NCI-H146 (cell line): ENCODE results near the gene TSPAN11.
A peak's percentile ranks its signal among the peaks of the same experiment; 100 is the strongest.

Experiments
- DNase-seq: peaks from one replicate; lab custom pipeline; 2025; lab: John Stamatoyannopoulos, UW

Gene TSPAN11

GRCh38 chr12:30959778-30960177 lies 33.2 kb downstream of the TSPAN11 start:
- no peak for DNase-seq

DNA sequence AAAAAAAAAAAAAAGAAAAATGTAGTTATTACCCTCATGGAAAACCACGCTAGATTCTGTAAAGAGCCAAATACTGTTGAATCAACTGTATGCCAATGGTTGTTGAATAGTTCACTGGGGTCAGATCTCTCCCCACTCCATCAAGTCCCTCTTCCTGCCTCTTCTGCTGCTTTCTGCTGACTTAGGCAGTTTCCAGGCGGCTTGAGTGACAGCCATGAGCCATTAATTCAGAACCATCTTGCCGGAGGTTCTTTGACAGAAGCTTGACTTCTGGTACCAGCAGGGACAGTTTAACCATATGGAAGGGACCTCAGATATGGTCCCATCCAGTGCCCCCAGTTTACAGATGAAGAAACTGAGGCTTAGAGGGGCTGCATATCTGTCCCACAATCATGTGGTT lies 34.5 kb downstream of the TSPAN11 start:
- DNase-seq, result no peak

- peak; percentile 39 for DNase-seq
Measured at GRCh38 chr12:30962047-30962446, 35.5 kb downstream of the TSPAN11 start.

- DNase-seq, result no peak
Measured at GRCh38 chr12:30963709-30964564, 37.4 kb downstream of the TSPAN11 start.

DNA sequence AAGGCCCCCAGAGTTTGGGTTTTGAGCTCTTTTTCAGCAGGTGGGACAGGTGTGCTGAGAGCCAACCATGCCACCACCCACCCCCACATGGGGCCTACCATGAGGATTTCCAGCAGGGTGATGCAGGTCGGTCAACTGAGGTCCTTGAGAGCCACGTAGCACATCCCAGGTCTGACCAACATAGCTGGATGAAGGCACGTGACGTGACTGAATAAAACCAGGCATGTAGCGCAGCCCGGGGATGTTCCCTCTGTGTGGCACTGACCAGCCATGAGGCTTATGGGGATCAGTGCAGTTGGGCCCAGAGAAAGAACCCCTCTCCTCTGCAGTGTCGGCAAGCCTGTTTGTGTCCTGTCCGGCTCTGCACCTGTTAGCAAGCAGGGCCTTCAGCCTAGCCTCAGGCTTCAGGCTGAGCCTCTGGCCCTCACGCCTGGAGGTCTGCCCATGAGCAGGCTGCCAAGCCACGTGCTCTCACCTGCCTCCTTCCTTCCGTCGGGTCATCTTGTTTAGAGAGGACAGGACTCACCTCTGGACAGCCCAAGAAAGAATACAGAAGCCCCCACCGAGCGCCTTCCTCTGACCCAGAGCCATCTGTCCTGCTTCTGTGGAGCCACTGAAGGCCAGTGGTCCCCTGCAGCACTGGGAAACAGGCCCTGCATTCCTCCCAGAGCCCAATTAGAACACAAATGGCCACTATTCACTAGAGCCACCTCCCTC lies 38.5 kb downstream of the TSPAN11 start:
- DNase-seq, result no peak

DNA sequence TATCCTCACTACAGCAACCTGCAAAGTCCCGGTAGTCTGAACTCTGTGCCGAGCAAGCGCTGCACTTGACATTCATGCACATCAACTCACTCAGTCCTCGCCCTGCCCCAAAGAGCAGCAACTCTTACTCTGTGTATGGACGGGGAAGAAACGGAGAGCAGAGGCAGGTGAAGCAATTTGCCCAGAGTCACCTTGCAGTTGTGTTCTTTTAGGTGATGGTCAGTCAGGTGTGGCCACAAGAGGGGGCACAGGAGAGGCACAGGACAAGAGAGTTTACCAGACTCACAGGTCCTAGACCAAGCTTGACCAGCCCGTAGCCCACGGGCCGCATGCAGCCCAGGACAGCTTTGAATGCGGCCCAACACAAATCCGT lies 39.1 kb downstream of the TSPAN11 start:
- DNase-seq, result peak; percentile 39

DNA sequence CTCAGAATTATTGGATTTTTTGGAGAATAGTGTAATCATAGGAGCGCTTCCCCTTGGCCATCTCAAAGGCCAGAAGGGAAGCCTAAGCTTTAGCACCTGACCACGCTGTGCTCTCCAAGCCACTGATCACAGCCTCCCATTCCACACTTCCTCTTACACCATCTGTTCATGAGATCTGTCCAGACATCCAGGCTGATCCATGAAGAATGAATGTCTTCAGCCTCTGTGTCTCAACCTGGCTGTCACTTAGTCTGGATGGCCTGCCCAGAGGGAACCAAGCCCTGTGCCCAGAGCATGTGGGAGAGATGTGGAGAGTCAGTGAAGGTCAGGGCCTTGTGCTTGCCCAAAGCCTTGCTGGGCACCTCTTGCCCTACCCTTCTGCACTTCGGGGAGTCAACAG lies 40.5 kb downstream of the TSPAN11 start:
- DNase-seq, result no peak

- DNase-seq, result no peak
Measured at GRCh38 chr12:30968211-30968610, 41.7 kb downstream of the TSPAN11 start.

DNA sequence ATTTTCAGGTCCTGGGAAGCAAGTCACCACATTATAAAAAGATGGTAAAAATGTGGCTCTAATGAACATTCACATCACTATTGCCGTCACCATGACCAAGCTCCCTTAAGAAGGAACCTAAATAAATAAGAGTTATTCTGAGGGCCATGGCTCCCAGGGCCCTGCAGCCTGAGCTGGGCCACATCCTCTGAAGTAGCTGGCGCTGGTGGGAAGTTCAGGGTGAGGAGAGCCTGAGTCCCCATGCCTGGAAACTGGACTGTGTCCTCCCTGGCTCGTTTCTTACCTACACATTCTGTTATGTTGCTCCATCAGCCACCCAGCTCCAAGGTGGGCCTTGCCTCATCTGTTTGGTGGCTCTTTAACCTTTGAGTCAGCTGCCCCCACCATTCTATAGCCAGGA lies 42.5 kb downstream of the TSPAN11 start:
- no peak for DNase-seq

DNA sequence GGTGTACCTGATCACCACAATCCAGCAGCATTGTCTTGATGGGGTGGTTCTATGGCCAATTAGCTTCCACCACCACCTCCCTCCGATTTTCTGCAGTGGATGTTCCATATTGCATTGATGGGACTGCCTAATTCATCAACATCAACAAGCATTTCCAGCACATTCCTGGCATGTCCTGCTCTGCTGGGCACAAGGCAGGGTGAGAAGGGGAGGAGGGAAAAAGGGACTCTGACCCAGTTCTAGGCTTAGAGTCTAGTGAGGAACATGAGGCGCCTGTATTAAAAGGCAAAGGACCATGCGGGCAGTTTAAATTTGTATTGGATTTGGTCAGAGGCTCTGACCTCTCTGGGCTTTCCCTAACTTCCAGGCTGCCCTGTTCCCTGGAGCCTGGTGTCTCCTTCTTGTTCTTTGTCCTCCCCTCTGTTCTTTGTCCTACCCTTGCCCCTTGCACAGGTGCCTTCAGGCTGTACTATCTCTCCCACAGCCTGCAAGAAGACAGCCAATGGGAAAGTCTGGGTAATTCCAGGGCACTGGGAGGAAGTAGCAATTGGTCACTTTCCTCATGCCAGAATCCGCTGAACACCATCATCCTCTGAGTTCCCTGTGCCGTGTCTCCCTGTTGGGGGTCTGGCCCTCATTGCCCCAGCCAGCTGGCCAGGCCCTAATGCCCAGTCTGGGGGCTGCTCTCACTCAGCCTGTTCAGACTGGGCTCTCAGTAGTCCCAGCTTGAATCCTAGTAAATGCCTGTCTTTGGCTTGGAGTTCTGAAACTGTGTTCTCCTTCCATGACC lies 43.3 kb downstream of the TSPAN11 start:
- no peak for DNase-seq

- DNase-seq, result peak; percentile 81
Measured at GRCh38 chr12:30970559-30971197, 44.1 kb downstream of the TSPAN11 start.

DNA sequence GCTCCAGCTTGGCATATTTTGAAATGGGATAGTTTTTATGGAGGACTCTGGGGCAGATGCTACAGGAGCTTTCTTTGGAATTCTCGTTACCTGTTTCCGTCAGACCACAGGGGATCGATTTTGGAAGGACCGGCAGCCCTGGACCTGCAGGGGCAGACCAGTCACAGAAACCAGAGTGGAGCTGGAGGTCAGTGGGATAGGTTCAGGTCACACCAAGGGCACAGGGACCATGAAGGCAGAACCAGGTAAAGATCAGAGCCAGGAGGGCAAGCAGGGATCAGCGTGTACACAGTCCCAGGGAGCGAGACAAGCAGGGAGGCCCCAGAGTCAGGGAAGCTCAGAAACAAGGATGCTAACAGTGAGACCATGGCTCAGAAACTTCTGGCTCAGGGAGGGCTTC lies 45.5 kb downstream of the TSPAN11 start:
- no peak for DNase-seq

DNA sequence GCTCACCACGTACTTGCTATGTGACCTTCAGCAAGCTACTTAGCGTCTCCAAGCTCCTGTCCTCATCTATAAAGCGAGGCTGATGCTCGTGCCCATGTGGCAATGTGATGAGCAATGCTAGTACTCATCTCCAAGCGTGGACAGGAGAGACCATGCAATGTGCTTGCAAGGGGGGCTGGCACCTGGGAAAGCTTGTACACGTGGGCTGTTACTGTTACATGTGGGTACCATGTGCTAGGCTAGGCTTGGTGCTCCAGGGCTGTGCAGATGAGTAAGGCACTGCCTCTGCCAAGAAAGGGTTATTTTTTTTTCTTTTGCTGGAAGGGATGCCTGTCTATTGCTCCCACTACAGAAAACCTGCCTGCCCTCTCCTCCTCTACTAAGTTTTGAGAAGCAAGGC lies 46.6 kb downstream of the TSPAN11 start:
- no peak for DNase-seq

DNA sequence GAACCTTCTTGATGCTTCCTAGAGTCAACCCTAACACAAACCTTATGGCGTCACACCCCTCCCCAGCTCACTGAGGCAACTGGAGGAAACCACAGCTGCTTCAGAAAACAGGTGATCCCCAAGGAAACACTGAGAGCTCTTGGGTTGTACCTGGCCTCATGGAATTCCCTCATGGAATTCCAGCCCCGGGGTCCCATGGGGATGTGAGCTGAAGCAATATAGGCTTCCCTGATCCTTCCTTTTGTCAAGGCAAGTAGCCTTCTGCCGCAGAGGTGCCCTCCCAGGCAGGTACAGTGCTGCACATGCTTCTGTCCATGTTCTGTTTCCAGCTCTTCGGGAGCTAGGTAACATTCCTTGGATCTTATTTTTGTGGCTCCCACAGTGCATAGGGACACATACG lies 47.3 kb downstream of the TSPAN11 start:
- DNase-seq, result no peak

- peak; percentile 82 for DNase-seq
Measured at GRCh38 chr12:30974746-30975500, 48.4 kb downstream of the TSPAN11 start.

DNA sequence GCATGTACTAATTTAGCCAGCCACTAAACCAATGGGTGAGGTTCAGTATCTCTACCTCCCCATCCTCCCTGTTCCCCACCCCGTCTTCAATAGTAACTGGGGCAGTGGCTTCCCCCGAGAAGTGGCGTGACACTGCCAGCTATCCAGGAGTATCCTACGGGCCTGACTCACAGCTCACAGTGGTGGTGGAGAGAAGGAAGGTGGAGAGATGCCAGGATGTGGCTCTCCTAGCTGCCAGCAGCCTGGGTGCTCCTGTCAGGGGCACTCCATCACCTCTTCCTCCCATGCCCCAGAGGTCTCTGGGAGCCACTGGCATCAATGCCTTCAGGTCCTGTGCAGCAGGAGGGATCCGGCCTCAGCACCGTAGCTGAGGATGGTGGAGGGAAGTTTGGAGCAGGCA lies 49.0 kb downstream of the TSPAN11 start:
- no peak for DNase-seq

GRCh38 chr12:30976206-30976605 lies 49.7 kb downstream of the TSPAN11 start:
- no peak for DNase-seq

GRCh38 chr12:30977124-30977523 lies 50.6 kb downstream of the TSPAN11 start:
- DNase-seq, result no peak

DNA sequence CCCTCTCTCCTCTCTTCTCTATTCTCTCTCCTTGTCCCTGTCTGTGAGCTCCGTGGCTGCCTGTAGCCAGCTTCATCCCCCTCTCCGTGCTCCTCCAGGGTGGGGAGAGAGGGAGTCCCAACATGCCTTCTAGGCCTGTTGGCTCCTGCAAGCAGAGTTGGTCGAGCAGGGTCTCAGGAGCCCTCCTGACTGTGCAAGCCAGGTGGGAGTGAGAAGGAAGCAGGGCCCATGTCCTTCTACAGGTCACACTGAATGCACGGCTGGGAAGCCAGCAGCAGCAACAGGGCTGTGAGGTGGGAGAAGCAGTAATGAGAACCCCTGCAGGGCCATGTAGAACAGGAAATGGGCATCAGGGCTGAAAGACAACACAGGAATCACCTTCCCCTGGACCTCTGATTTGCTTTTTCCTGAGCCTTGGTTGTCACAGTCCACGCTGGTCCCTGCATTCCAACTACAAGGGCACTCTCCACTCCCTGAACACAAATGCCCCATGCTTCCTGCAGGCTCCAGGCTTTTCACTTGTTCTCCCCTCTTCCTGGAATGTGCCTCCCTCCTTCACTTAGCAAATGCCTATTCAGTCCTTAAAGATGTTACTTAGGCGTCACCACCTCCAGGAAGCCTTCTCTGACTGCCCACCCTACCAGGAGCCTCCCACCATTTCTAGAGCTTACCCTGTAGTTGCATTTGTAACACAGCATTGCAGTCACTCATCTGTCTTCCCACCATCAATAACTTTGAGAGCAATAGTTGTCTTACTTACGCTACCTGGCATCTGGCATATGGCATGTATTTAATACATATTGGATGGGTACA lies 51.2 kb downstream of the TSPAN11 start:
- peak; percentile 63 for DNase-seq

DNA sequence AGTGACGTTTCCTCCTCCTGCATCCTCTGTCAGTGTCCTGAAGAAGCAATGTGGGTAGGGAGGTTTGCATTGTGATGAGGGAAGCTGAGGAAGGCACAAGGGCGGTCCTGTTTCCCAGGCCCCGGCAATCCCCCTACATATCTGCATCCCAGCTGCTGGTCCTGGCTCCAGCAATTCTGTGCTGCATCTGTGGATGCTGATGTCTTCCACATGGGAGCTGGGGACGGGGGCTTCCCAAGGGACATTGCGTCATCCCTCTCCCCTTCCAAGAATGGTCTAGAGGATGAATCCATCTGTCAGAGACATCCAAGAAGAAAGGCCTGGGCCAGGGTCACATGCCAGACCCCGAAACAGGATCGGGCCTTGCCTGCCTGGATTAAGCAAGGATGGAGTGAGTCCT lies 52.1 kb downstream of the TSPAN11 start:
- no peak for DNase-seq
